Measurements from ENCODE around the gene NLRP5. TPM values are rescaled to one million over a fixed set of nuclear protein-coding genes. Genes with fewer than 3 reads are reported as not detected.

Gene NLRP5
- total RNA-seq, 6 donors from 2014 or later, result not detected

DNA sequence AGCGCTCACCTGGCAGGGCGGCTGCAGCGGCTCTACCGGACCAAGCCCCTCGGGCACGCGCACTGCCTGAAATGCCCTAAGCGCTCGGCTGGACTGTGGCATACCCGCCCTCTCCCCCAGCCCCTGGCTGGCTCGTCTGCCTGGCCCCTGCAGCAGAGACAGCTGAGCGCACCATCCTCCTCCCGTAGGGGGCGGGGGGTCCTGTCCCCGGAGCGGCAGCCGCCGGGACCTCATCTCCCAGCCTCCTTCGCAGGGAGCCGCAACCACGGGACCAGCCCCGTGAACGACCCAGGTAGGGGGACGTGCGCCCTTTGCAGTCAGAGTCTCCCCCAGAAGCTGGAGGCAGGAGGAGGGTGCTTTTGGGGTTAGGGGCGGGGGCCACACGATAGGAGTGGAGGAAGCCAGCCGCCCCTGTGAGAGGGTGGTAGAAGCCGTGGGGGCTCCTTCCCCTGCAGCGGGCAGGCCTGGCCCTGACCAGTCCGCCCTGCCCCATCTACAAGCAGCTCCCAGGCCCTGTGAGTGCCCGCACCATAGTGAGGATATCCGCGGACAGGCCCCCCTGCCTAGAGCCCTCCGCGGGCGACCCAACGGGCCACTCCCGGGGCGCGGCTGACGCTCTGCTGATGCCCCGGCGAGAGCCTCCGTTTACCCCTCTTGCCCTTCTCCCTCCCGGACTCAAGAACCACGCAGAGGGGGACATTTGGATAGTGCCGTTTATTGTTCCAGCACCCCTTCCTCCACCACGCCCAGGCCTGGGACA lies 100.3 kb downstream of the NLRP5 start:
- WGBS, 2 donors, result 67 to 85% methylated on average over 14 to 44 of the region's 49 CpGs
- Histone ChIP-seq H3K9me3 (no peaks in the 10 kb centered on the region), H3K27me3 (no peaks in the 10 kb centered on the region), H3K27ac (peak overlapping the region in 2 of 4 donors; percentile 19 to 65), H3K36me3 (peaks cover 5 to 42% (median 33%) of the 10 kb centered on the region in 4 donors), H3K4me3 (no peak overlapping the region), H3K4me1 (peaks cover 0 to 12% (median 10%) of the 10 kb centered on the region in 4 donors)
- DNase-seq (peak in 1 of 2 donors; percentile 72), ATAC-seq (ENCODE audit: low FRiP score in 2 of 2) (no peak)
- TF ChIP-seq EP300 (IDR thresholded peaks at IDR 0.05), result no peak
- TF ChIP-seq, protein P1, sequence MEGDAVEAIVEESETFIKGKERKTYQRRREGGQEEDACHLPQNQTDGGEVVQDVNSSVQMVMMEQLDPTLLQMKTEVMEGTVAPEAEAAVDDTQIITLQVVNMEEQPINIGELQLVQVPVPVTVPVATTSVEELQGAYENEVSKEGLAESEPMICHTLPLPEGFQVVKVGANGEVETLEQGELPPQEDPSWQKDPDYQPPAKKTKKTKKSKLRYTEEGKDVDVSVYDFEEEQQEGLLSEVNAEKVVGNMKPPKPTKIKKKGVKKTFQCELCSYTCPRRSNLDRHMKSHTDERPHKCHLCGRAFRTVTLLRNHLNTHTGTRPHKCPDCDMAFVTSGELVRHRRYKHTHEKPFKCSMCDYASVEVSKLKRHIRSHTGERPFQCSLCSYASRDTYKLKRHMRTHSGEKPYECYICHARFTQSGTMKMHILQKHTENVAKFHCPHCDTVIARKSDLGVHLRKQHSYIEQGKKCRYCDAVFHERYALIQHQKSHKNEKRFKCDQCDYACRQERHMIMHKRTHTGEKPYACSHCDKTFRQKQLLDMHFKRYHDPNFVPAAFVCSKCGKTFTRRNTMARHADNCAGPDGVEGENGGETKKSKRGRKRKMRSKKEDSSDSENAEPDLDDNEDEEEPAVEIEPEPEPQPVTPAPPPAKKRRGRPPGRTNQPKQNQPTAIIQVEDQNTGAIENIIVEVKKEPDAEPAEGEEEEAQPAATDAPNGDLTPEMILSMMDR (IDR thresholded peaks at IDR 0.05), result no peak
- no peak for TF ChIP-seq POLR2A (IDR thresholded peaks at IDR 0.05)
- TF ChIP-seq POLR2AphosphoS5 (IDR thresholded peaks at IDR 0.05), result no peak

- no peaks in the 10 kb centered on the region for H3K27me3 ChIP-seq
- TF ChIP-seq POLR2AphosphoS5 (IDR thresholded peaks at IDR 0.05) (no peak), POLR2A (IDR thresholded peaks at IDR 0.05) (no peak), EP300 (IDR thresholded peaks at IDR 0.05) (no peak)
- TF ChIP-seq, protein P1 (IDR thresholded peaks at IDR 0.05), result no peak
- 90 to 91% methylated on average over 77 to 85 of the region's 104 CpGs for WGBS, 2 donors
- peak overlapping the region in 1 of 4 donors; percentile 26 for H3K4me3 ChIP-seq
- DNase-seq (peak in 1 of 2 donors; percentile 81), ATAC-seq (ENCODE audit: low FRiP score in 2 of 2) (no peak)
- H3K36me3 ChIP-seq, result peaks cover 5 to 42% (median 33%) of the 10 kb centered on the region in 4 donors
- H3K27ac ChIP-seq, result peak overlapping the region in 1 of 4 donors; percentile 65
- peaks cover 0 to 17% (median 11%) of the 10 kb centered on the region in 4 donors for H3K4me1 ChIP-seq
- H3K9me3 ChIP-seq, result no peaks in the 10 kb centered on the region
Measured at GRCh38 chr19:56087647-56088496, 101.3 kb downstream of the NLRP5 start.

DNA sequence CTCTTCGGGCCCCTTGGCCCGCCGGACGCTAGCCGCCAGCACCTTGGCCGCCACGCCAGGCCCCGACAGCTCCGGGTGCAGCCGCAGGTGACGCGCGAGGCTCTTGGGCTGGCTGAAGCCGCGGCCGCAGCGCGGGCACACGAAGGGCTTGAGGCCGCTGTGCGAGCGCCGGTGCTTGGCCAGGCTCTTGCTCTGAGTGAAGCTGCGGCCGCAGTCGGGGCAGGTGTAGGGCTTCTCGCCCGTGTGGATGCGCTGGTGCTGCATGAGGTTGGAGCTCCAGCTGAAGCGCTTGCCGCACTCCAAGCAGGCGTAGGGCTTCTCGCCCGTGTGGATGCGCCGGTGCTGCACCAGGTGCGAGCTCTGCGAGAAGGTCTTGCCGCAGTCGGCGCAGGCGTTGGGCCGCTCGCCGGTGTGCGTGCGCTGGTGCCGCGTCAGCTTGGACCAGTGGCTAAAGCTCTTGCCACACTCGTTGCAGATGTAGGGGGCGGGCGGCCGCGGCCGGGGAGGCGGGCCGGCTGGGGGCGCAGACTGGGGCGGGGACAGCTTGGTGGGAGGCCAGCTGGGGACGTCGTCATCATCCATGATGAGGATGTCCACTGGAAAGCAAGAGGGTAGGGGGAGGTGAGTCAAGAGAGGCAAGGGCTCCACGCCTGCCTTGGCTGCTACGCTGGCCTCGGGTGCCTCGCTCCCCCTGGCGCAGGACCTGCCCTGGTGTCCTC lies 102.1 kb downstream of the NLRP5 start:
- Histone ChIP-seq H3K27ac (no peak overlapping the region), H3K4me3 (no peak overlapping the region), H3K27me3 (no peaks in the 10 kb centered on the region), H3K4me1 (peaks cover 0 to 17% (median 11%) of the 10 kb centered on the region in 4 donors), H3K9me3 (no peaks in the 10 kb centered on the region), H3K36me3 (peaks cover 5 to 42% (median 33%) of the 10 kb centered on the region in 4 donors)
- no peak for ATAC-seq (ENCODE audit: low FRiP score in 2 of 2)
- peak in 1 of 2 donors; percentile 85 for DNase-seq
- 94 to 96% methylated on average over 52 to 66 of the region's 66 CpGs for WGBS, 2 donors
- TF ChIP-seq, protein P1 (IDR thresholded peaks at IDR 0.05), result no peak
- TF ChIP-seq EP300 (IDR thresholded peaks at IDR 0.05) (no peak), POLR2AphosphoS5 (IDR thresholded peaks at IDR 0.05) (no peak), POLR2A (IDR thresholded peaks at IDR 0.05) (no peak)

DNA sequence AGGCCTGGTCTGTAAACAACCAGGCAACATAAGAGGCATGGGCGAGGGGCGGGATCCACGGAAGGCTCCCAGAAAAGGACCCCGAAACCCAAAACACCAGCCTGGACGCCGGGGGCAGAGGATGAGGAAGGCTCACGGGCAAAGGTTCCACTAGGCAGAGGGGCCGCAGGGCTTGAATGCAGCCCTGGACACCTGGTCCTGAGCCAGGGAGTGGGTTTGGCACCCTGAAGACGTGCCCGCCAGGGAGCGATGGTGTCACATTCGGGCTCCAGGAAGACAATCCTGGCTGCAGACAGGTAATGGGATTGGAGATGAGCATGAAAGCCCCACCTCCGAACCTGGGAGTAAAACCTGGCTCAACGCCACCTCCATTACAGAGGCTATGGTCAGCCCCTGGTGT lies 102.8 kb downstream of the NLRP5 start:
- H3K4me3 ChIP-seq, result no peak overlapping the region
- peaks cover 5 to 44% (median 33%) of the 10 kb centered on the region in 4 donors for H3K36me3 ChIP-seq
- WGBS, 2 donors, result 88 to 98% methylated on average over 10 to 14 of the region's 14 CpGs
- H3K4me1 ChIP-seq, result peaks cover 0 to 17% (median 11%) of the 10 kb centered on the region in 4 donors
- no peak overlapping the region for H3K27ac ChIP-seq
- TF ChIP-seq POLR2AphosphoS5 (IDR thresholded peaks at IDR 0.05) (no peak), EP300 (IDR thresholded peaks at IDR 0.05) (no peak), POLR2A (IDR thresholded peaks at IDR 0.05) (no peak)
- TF ChIP-seq, protein P1 (IDR thresholded peaks at IDR 0.05), result no peak
- H3K9me3 ChIP-seq, result no peaks in the 10 kb centered on the region
- ATAC-seq (ENCODE audit: low FRiP score in 2 of 2), result no peak
- no peaks in the 10 kb centered on the region for H3K27me3 ChIP-seq
- DNase-seq, result peak in 1 of 2 donors; percentile 21
